GM18505 (cell line): ENCODE data around the gene KLHL33.
"Not testable (repeated sequence)": the region's sequence is repeated elsewhere in the genome, so short reads cannot be mapped to it uniquely, and the experiment has no call there.

Source experiments
- ATAC-seq: cut with Tn5 transposase; IDR thresholded peaks from one replicate; pipeline ENCODE4 v1.9.1; 2021; ENCODE audit not compliant: unreplicated experiment
- POLR2A ChIP-seq: IDR thresholded peaks from 4 replicates; pipeline ENCODE4 v1.6.1; 2011; ENCODE audit warnings: borderline replicate concordance; ENCODE audit not compliant: insufficient read depth, insufficient read length; ENCODE audit errors: extremely low read depth

KLHL33 gene

DNA sequence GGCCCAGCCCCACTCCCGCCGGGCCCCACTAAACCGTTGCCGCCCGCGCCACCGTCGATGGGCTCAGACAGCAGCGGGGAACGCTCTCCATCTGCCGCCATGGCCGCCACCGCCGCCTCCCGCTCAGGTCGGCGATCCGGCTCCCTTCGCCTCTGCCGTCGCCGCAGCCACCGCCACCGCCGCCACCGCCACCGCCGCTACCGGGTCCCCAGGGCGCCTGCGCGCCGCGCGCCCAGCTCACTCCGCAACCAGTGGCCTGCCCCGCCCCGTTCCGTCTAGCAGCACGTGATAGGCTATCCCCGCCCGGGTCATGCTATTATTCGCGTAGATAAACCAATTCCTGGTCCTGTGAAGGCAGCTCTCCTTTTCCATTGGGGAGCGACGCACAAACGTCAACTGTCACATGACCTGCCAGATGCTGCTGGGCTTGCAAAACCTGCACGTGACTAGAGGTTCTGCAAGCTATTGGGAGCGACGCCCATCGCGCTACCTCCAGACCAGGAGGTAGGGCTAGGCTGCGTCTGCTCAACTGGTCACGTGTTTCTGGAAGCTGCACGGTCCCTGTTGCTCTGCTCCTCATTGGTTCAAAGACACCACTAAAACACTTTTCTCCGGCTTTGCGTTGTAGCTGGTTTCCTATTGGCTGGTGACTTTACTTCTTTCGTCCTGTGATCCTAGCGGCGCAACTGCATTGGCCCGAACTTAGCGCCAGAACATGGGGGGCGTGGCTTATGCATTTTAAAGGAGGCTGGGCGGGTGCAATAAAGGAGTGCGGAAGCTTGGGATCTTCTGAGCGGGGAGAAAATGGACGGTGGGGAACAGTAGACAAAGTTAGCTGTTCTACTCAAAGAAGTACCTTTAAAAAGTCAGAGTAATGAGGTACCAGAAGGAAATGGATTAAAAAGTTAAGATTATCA, 25.5 kb upstream of the KLHL33 start, which contains the start of gene PIP4P1:
PIP4P1 (minus strand) TSS at position 210 of the 917 bp plus-strand sequence; CDS start at position 101, 109 bp downstream.
- peak; percentile 90 for ATAC-seq
- TF ChIP-seq POLR2A = peak; percentile 73

DNA sequence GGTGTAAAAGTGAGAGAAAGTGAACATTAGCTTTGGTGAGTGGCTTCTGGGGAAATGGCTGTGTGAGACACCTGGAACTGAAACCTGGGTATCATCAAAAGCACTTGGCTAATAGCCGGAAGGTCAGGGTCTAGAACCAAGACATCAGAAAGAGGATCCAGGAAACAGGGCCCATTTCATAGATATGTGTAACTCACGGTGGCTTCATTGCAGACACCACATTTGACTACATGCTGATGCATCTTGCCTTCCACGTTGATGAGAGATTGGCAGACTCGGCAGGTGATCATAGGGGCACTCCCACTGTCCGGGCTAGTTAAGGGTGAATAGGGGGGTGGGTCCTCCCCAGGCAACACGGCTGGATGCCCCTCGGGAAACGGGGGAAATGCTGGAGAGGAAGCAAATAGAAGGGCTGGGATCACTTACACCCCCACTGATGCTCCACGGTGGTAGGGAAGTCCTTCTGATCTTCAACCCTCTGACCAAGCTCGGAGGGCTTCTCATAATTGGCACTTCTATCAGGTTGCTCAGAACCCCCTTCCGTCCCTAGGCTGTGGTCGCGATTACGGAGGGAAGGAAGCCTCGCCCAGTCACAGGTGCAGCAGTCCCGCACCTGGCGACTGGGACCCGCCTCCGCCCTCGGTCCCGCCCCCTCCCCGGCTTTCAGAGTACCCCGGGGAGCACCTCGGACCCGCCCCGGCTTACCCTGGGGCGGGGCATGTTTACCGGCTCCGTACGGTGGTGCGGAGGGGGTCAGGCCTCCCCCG, 24.7 kb upstream of the KLHL33 start:
- peak; percentile 22 for TF ChIP-seq POLR2A
- peak; percentile 8 for ATAC-seq

DNA sequence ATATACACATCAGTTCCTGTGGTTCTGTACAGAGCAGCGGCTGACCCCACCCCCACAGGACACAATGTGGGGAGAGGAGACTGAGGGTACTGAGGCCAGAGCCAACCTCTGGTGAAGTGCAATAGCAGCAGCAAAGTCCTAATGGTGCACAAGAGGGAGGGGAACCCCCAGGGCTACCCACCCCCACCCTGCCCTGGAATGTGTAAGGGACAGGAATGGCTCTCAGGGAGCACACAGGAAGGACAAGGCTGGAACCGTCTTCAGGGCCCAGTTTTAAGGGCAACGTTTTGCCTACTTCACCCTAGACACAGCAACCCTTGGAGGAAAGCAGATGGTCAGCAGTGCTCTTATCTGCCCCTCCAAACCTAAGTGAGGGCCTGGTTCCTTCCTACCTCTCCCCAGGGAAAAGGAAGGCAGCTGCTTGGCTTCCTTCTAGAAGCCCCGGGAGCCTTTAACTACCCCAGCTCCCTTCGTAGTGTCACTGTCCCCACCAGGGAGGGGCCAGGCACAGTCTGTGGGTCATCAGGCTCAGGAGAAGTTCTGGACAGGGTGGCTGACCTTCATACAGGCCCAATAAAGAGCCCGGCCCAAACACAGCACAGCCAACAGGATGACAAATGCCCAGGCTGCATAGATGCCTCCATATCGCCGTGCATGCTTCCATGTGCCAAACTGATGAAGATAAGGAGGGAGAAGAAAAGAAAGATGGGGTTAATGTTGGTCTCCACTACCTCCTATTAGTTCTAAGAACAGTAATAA, 22.2 kb upstream of the KLHL33 start:
- TF ChIP-seq POLR2A = peak; percentile 57

DNA sequence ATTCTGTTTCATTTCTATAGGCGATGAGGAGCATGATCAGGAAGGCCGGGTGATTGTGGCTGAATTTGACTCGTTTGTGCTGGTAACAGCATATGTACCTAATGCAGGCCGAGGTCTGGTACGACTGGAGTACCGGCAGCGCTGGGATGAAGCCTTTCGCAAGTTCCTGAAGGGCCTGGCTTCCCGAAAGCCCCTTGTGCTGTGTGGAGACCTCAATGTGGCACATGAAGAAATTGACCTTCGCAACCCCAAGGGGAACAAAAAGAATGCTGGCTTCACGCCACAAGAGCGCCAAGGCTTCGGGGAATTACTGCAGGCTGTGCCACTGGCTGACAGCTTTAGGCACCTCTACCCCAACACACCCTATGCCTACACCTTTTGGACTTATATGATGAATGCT, 21.0 kb upstream of the KLHL33 start:
- ATAC-seq = no peak
- TF ChIP-seq POLR2A = peak; percentile 45

More for the DNA sequence above, 22.2 kb upstream of the KLHL33 start:
- ATAC-seq = no peak

DNA sequence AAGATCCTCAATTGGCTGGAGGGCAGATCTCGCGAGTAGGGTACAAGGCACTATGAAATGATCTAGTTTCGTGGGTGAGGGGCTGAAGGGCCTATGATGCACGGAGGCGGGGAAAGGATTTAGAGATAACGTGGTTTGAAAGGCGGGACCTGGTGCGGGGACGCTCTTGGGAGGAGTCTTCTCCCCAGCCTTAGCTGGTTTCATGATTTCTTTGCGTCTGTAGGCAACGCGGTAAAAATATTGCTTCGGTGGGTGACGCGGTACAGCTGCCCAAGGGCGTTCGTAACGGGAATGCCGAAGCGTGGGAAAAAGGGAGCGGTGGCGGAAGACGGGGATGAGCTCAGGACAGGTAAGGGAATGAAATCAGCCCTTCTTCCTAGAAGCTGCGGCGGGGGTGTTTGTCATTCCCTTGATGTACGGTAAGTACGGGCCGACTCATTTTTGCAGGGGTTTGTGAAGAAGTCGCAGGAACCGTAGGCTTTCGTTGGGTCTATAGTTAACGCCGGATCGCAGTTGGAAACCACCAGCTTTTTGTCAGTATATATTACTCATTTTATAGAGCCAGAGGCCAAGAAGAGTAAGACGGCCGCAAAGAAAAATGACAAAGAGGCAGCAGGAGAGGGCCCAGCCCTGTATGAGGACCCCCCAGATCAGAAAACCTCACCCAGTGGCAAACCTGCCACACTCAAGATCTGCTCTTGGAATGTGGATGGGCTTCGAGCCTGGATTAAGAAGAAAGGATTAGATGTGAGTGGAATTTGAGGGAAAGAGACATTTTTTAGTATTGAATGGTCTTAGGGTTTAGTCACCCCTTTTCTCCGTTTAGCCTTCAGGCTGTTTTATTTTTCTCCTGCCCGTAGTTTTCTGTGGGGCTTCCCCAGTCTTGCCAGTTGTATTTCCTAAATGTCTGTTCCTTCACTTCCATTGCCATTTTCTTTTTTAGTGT, 19.7 kb upstream of the KLHL33 start:
- no peak for TF ChIP-seq POLR2A
- peak; percentile 46 for ATAC-seq

DNA sequence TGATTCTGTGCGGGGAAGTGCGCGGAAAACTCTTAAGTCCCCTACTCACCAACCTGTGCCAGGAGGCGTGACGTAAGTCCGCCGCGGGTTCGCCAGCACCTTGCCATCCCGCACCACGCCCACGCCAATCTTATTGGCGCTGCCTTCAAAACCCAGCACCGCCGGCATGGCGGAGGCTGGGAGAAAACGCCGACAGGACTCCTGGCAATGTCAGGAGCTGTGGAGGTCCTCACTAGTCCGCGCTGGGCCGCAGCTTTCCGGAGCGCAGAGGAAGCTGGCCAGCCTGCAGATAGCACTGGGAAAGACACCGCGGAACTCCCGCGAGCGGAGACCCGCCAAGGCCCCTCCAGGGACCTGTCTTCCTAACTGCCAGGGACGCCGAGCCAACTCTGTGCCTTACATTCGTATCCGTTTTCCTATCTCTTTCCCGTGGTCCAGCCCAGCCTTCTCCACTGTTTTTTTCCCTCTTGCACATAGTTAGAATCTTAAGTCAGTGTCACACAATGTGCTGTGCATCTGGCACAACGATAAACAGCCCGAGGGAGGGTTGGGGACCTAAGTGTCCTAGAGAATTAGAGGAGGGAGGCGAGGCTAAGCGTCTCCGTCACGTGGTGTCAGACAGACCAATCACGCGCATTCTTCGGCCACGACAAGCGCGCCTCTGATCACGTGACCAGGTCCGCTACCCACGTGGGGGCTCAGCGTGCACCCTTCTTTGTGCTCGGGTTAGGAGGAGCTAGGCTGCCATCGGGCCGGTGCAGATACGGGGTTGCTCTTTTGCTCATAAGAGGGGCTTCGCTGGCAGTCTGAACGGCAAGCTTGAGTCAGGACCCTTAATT, 18.8 kb upstream of the KLHL33 start, which contains the start of the genes APEX1 and OSGEP:
APEX1 (plus strand) TSS at position 711 of the 839 bp plus-strand sequence. CDS start 420 bp downstream, outside the sequence.
OSGEP (minus strand) TSS at position 297 of the 839 bp plus-strand sequence; CDS start at position 168, 129 bp downstream.
- TF ChIP-seq POLR2A = peak; percentile 76
- ATAC-seq = peak; percentile 83

DNA sequence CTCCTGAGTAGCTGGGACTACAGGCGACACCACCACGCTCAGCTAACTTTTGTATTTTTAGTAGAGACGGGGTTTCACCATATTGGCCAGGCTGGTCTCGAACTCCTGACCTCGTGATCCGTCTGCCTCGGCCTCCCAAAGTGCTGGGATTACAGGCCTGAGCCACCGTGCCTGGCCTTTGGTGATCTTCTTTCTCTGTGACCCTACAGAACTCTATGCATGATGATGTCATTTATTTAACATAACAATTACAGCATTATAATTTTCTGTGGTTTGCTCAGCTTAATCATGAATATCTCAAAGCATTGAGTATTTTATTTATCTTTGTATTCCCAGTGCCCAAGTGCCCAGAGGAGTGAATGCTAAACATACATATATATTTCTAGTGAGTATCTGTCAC, 16.9 kb upstream of the KLHL33 start:
- not testable (repeated sequence) for ATAC-seq

DNA sequence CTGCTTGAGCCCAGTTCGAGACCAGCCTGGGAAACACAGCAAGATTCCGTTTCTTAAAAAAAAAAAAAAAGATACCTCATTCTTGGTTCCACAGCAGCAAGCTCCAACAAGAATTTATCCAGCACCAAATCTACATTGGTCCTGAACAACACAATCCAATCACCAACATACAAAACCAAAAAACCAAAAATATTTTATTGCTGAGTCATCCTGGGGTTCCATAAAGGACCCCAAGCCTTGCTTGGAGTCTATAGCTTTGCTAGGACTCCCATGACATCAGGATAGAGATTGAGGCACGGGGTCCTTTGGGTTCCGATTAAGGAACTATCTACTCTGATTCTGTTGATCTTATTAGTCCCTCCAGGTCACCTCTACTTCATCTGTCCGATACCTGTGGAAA, 10.9 kb upstream of the KLHL33 start:
- TF ChIP-seq POLR2A = no peak
- no peak for ATAC-seq

DNA sequence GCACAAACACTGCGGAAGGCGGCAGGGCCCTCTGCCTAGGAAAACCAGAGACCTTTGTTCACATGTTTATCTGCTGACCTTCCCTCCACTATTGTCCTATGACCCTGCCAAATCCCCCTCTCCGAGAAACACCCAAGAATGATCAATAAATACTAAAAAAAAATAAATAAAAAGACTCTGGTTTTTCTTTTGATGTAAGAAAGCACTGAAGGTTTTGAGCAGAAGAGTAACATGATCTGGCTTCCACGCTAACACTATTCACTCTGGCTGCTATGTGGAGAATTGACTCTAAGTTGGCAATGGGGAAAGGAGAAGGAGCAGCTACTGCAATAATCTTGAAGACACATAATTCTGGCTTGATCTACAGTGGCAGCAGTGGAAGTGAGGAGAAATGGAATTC, 7.7 kb upstream of the KLHL33 start:
- not testable (repeated sequence) for ATAC-seq

DNA sequence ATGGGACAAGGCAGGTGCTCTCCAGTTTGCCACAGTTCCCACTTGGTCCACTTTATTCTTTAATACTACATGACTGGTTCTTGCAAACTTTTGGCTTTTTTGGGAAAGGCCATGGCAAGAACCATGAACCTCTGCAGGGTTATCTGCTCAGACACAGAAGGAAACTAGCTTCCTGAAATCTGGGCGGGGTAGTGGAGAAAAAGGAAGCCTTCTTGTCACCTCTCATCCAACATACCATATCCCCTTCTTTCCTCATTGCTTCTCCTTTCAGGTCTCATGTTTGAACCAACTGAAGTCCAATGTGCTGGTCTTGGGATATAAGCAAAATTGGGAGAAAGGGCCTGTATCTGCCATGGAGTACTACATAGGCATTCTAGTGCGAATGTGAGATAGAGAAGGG, 5.5 kb upstream of the KLHL33 start:
- no peak for TF ChIP-seq POLR2A
- no peak for ATAC-seq

DNA sequence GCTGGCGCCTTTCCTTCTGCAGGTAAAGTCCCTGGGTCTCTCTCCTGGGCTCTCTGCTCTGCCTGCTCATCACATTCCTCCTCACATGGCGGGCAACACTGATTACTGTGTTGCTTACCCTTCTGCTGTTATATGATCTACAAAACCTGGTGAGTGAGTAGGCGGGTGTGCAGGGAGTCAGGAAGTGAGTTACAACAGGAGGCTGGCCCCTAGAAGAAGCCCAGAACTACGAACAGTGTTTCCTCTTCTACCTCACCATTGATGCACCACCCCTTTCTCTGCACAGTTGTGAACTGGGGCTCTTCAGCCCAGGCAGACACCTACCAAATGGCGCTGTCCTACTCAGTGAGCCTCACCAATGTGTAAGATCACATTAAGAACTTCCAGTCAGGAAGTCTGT, 4.9 kb upstream of the KLHL33 start:
- ATAC-seq = no peak

DNA sequence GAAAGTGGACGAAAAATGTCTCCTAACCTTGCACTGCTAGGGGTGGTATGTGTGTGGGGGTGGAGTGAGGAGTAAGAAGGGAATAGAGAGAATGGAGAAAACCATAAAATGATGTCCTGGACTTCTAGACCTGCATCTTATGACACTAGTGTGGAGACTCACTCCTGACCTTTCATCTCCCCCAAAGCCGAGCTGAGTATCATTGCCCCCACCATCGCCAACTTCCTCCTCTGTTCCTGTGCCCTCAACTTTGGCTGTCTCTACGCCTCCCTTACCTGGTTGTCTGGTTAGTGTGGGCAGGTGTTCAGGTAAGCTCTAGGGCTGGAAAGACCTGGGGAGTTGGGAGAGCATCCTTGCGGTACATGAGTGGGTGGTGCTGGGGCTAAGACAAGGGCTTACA, 4.5 kb upstream of the KLHL33 start:
- ATAC-seq = no peak
- no peak for TF ChIP-seq POLR2A

More for the DNA sequence above, 4.9 kb upstream of the KLHL33 start:
- TF ChIP-seq POLR2A = no peak

DNA sequence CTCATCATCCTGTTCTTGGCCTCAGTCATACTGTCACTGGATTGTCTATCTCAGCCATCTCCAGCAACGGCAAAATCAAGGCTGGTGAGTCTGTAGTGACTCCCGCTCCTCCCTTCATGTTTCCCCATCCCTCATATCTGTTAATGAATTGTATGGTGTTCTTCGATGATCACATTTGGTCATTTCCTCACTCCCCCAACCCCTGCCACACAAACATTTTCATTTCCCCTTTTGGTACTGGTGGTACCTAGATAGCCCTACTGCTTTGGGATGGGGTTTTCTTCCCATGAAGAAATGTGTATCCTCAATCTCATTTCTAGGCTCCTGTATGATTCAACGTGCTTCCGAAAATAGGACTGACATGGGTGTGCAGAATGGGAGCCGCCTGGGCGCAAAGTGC, 2.7 kb upstream of the KLHL33 start:
- ATAC-seq = peak; percentile 52
- TF ChIP-seq POLR2A = no peak
